HEK293 (cell line): ENCODE measurements around the gene BBIP1.

Experiments used
- CTCF ChIA-PET: fragments of 350-600 bp; formaldehyde crosslinking; extraction: SDS; loops from one replicate; lab custom pipeline; 2021; ENCODE audit warnings: antibody characterized with exemption; lab: Yijun Ruan, JAX
- POLR2A ChIA-PET: fragments of 300-600 bp; formaldehyde crosslinking; extraction: SDS; loops from one replicate; lab custom pipeline; 2020; ENCODE audit warnings: antibody characterized with exemption, inconsistent platforms; lab: Yijun Ruan, JAX
- H3K27ac ChIP-seq: fragments of 200-500 bp; sonication (Bioruptor generic); 2 replicates; pipeline ENCODE4 v1.5.1; 2014; ENCODE audit warnings: low read depth, low read length, control low read depth, inconsistent platforms; ENCODE audit errors: extremely low read depth
- H3K36me3 ChIP-seq, 2 experiments: fragments of 200-500 bp in 1 of 2; sonication (Bioruptor generic) in 1 of 2; 1 replicate in 1 of 2; 2 replicates in 1 of 2; pipeline ENCODE4 v1.5.1; 2014 to 2017; ENCODE audit warnings: inconsistent platforms in 2 of 2, low read length in 2 of 2; ENCODE audit not compliant: control insufficient read depth in 2 of 2, insufficient read depth in 1 of 2
- H3K4me1 ChIP-seq: fragments of 200-500 bp; sonication (Bioruptor generic); 2 replicates; pipeline ENCODE4 v1.5.1; 2014; ENCODE audit warnings: mild to moderate bottlenecking, low read length, inconsistent platforms; ENCODE audit not compliant: control insufficient read depth, insufficient read depth
- H3K4me3 ChIP-seq: 2 replicates; pipeline ENCODE4 v1.5.1; 2011; ENCODE audit warnings: low read depth, mild to moderate bottlenecking, control low read depth, low read length, moderate library complexity
- H3K9me3 ChIP-seq: fragments of 200-500 bp; sonication (Bioruptor generic); 2 replicates; pipeline ENCODE4 v1.5.1; 2014; ENCODE audit warnings: low read depth, low read length, inconsistent platforms; ENCODE audit not compliant: control insufficient read depth, insufficient read depth
- FEZF1 ChIP-seq: fragments of 450-650 bp; formaldehyde crosslinking; IDR thresholded peaks from 2 replicates; pipeline ENCODE4 v1.5.1; 2016; ENCODE audit warnings: missing biosample characterization, missing genetic modification characterization
- GLI2 ChIP-seq: fragments of 450-650 bp; formaldehyde crosslinking; IDR thresholded peaks from 2 replicates; pipeline ENCODE4; 2017; ENCODE audit warnings: missing biosample characterization, missing genetic modification characterization, low read depth, borderline replicate concordance
- KLF10 ChIP-seq: fragments of 450-650 bp; IDR thresholded peaks from 2 replicates; pipeline ENCODE4 v1.5.1; 2018; ENCODE audit warnings: missing biosample characterization, mild to moderate bottlenecking, missing genetic modification characterization
- KLF8 ChIP-seq: fragments of 450-650 bp; formaldehyde crosslinking; IDR thresholded peaks from 2 replicates; pipeline ENCODE4 v1.5.1; 2016; ENCODE audit warnings: missing biosample characterization, missing genetic modification characterization
- RBAK ChIP-seq: fragments of 450-650 bp; formaldehyde crosslinking; IDR thresholded peaks from 2 replicates; pipeline ENCODE4 v1.5.1; 2016; ENCODE audit warnings: missing biosample characterization, missing genetic modification characterization
- SCRT1 ChIP-seq: fragments of 450-650 bp; formaldehyde crosslinking; IDR thresholded peaks from 2 replicates; pipeline ENCODE4 v1.5.1; 2016; ENCODE audit warnings: missing biosample characterization, missing genetic modification characterization, borderline replicate concordance
- ZBTB8A ChIP-seq: fragments of 450-650 bp; formaldehyde crosslinking; IDR thresholded peaks from 2 replicates; pipeline ENCODE4 v1.5.1; 2016; ENCODE audit warnings: missing biosample characterization, missing genetic modification characterization
- ZNF155 ChIP-seq: fragments of 450-650 bp; formaldehyde crosslinking; IDR thresholded peaks from 2 replicates; pipeline ENCODE4 v1.5.1; 2016; ENCODE audit warnings: missing biosample characterization, missing genetic modification characterization
- ZNF184 ChIP-seq: fragments of 450-650 bp; IDR thresholded peaks from 2 replicates; pipeline ENCODE4 v1.5.1; 2018; ENCODE audit warnings: missing biosample characterization, mild to moderate bottlenecking, missing genetic modification characterization
- ZNF202 ChIP-seq: fragments of 450-650 bp; formaldehyde crosslinking; IDR thresholded peaks from 2 replicates; pipeline ENCODE4 v1.5.1; 2016; ENCODE audit warnings: missing biosample characterization, missing genetic modification characterization, borderline replicate concordance
- ZNF214 ChIP-seq: fragments of 450-650 bp; formaldehyde crosslinking; IDR thresholded peaks from 2 replicates; pipeline ENCODE4 v1.5.1; 2017; ENCODE audit warnings: missing biosample characterization, mild to moderate bottlenecking, missing genetic modification characterization, borderline replicate concordance
- ZNF221 ChIP-seq: fragments of 450-650 bp; formaldehyde crosslinking; IDR thresholded peaks from 2 replicates; pipeline ENCODE4 v1.5.1; 2017; ENCODE audit warnings: missing biosample characterization, missing genetic modification characterization, borderline replicate concordance
- ZNF37A ChIP-seq: fragments of 450-650 bp; IDR thresholded peaks from 2 replicates; pipeline ENCODE4 v1.5.1; 2018; ENCODE audit warnings: missing biosample characterization, missing genetic modification characterization
- ZNF549 ChIP-seq: fragments of 450-650 bp; IDR thresholded peaks from 2 replicates; pipeline ENCODE4 v1.5.1; 2018; ENCODE audit warnings: missing biosample characterization, missing genetic modification characterization, mild to moderate bottlenecking, inconsistent platforms, moderate library complexity
- ZNF561 ChIP-seq: fragments of 450-650 bp; IDR thresholded peaks from 2 replicates; pipeline ENCODE4 v1.5.1; 2018; ENCODE audit warnings: missing biosample characterization, missing genetic modification characterization, borderline replicate concordance
- ZNF664 ChIP-seq: fragments of 450-650 bp; formaldehyde crosslinking; IDR thresholded peaks from 2 replicates; pipeline ENCODE4 v1.5.1; 2016; ENCODE audit warnings: missing biosample characterization, missing genetic modification characterization
- ZNF777 ChIP-seq: fragments of 450-650 bp; formaldehyde crosslinking; IDR thresholded peaks from 2 replicates; pipeline ENCODE4 v1.5.1; 2017; ENCODE audit warnings: missing biosample characterization, missing genetic modification characterization, borderline replicate concordance
- ZNF837 ChIP-seq: fragments of 450-650 bp; formaldehyde crosslinking; IDR thresholded peaks from 2 replicates; pipeline ENCODE4 v1.5.1; 2016; ENCODE audit warnings: missing biosample characterization, missing genetic modification characterization
- TF ChIP-seq, protein P1 (sequence below): fragments of 450-650 bp; formaldehyde crosslinking; IDR thresholded peaks from 2 replicates; pipeline ENCODE4 v1.5.1; 2017; ENCODE audit warnings: missing biosample characterization, missing genetic modification characterization
- TF ChIP-seq, protein P2 (sequence below): fragments of 450-650 bp; formaldehyde crosslinking; IDR thresholded peaks from 2 replicates; pipeline ENCODE4 v1.5.1; 2016; ENCODE audit warnings: missing biosample characterization, missing genetic modification characterization

Gene BBIP1

DNA sequence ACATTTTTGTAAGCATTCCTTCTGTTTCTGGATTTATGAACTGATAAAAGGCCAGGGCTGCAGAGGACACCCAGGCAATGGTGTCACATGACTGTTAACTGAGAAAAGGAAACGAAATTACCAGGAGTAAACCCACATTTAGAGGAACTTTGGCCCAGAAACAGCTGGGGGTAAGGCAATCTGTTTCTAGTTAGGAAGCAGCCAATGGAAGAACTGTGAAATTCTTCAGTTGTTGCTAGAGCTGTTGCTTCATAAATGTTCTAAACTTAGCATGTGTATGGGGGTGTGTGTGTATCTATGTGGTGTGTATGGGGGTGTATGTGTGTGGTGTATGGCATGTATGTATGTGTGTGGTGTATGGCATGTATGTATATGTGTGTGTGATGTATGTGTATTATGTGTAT, 59.0 kb downstream of the BBIP1 start:
- Histone ChIP-seq H3K4me3 (no peak overlapping the region), H3K4me1 (peaks cover 15% of the 10 kb centered on the region), H3K36me3 (no peaks in the 10 kb centered on the region), H3K9me3 (no peaks in the 10 kb centered on the region), H3K27ac (no peak overlapping the region)
- POLR2A ChIA-PET = no interaction called here
- peak; percentile 68 for TF ChIP-seq FEZF1
- TF ChIP-seq, protein P1, sequence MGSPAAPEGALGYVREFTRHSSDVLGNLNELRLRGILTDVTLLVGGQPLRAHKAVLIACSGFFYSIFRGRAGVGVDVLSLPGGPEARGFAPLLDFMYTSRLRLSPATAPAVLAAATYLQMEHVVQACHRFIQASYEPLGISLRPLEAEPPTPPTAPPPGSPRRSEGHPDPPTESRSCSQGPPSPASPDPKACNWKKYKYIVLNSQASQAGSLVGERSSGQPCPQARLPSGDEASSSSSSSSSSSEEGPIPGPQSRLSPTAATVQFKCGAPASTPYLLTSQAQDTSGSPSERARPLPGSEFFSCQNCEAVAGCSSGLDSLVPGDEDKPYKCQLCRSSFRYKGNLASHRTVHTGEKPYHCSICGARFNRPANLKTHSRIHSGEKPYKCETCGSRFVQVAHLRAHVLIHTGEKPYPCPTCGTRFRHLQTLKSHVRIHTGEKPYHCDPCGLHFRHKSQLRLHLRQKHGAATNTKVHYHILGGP (tag by site-specific recombination) = no peak
- TF ChIP-seq ZNF37A (tag by site-specific recombination) = no peak
- TF ChIP-seq RBAK (tag by site-specific recombination) = no peak
- no peak for TF ChIP-seq ZNF561 (tag by site-specific recombination)
- peak; percentile 54; the same call in 1 of the 2 replicates for TF ChIP-seq SCRT1 (tag by site-specific recombination)
- no peak for TF ChIP-seq ZNF202
- TF ChIP-seq KLF8 = no peak
- 0 out of 2 replicates have a peak, but pooled peaks have one; percentile 32 for TF ChIP-seq ZNF664
- TF ChIP-seq, protein P2, sequence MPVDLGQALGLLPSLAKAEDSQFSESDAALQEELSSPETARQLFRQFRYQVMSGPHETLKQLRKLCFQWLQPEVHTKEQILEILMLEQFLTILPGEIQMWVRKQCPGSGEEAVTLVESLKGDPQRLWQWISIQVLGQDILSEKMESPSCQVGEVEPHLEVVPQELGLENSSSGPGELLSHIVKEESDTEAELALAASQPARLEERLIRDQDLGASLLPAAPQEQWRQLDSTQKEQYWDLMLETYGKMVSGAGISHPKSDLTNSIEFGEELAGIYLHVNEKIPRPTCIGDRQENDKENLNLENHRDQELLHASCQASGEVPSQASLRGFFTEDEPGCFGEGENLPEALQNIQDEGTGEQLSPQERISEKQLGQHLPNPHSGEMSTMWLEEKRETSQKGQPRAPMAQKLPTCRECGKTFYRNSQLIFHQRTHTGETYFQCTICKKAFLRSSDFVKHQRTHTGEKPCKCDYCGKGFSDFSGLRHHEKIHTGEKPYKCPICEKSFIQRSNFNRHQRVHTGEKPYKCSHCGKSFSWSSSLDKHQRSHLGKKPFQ (tag by site-specific recombination) = peak; percentile 58
- CTCF ChIA-PET = no interaction called here

DNA sequence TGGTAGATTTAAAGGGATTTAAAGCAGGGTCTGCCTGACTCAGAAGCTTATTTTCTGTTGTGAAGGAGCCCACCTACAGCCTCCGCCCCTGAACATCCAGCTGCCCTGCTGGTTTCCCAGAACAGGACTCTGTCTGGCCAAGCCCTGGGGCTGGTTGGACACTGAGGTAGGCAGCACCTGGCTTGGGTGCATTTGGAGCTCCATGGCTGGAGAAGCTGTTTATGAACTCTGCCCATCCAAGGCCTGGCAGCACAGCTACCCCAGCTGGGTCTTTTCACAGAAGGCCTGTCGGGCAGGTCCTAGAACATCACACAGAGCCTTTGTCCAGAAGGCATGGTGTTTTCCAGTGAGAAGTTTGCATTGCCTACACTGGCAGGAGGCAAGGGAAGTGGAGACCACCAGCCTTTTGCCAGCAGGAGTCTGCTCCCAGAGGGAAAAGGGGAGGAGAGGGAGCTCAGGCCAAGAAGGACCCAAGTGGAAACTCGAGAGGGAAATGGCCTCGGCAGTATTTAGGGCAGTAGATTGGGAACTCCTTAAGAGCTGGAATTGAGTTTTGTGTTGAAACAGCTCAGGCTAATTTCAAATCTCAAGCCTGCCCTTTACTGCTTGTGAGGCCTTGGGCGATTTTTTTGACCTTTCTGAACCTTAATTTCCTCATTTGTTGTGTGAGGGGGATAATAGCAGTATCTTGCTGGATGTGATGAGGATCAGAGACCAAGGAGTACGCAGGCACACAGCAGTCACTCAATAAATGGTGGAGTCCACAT, 59.6 kb downstream of the BBIP1 start:
- Histone ChIP-seq H3K9me3 (no peaks in the 10 kb centered on the region), H3K36me3 (no peaks in the 10 kb centered on the region), H3K4me1 (peaks cover 13% of the 10 kb centered on the region), H3K27ac (no peak overlapping the region; the same call in 1 of the 2 replicates), H3K4me3 (no peak overlapping the region)
- ChIA-PET POLR2A (interaction anchor here (3.1 kb wide), 1 partner anchor 12 kb away, joined by 26 read pairs; the partner anchor contains the start of gene PDCD4), CTCF (interaction anchor here (0.5 to 0.8 kb wide), 3 partner anchors 14 to 896 kb away, joined by 3 read pairs; no protein-coding TSS in a partner anchor)
- no peak for TF ChIP-seq ZNF777 (tag by site-specific recombination)
- TF ChIP-seq ZNF155 = no peak
- TF ChIP-seq ZNF184 = no peak
- TF ChIP-seq ZNF221 = no peak
- TF ChIP-seq ZNF549 (tag by site-specific recombination) = no peak
- TF ChIP-seq ZBTB8A (tag by site-specific recombination) = no peak
- no peak for TF ChIP-seq GLI2
- TF ChIP-seq ZNF837 (tag by site-specific recombination) = no peak
- no peak for TF ChIP-seq ZNF214
- TF ChIP-seq KLF10 = no peak
